ENCODE results near the gene KCNIP4.

KCNIP4 gene

DNA sequence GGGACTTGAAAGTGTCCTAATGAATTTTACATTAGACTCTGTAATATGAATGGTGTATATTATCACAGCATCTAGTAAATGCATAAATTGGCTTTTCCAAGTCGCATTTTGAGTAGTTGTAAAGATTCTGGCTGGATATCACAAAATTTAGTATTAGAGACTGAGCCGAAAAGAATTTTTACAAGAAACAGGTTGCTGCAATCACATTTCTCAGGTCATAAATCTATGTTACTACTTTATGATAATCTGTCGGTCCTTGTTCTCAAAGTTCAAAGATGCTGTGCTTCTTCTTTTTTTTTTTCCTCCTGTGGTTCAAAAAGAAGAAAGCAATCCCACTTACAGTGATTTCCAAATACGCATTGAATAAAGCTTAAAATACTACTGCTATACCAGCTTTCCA lies 253.4 kb downstream of the KCNIP4 start:
- DNase-seq (ENCODE audit: low read depth, low spot score): no peak

DNA sequence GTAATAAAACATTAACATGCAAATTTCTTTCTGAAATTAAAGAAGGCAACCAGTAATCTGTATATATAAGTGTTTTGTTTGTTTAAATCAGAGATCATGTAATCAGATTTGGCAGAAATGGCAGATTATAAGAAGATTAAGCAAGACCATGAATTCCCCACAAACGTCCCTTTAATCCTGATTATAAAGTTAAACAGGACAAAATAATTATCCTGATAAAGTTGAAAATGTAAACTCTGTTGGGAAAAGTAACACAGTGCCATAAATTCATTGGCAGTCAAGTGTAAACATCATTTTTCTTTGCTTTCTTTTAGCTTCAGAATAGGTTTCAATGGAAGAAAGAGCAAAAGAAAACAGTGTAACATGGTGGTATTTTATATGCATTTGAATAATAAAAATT lies 256.3 kb downstream of the KCNIP4 start:
- DNase-seq (ENCODE audit: low read depth, low spot score): no peak

DNA sequence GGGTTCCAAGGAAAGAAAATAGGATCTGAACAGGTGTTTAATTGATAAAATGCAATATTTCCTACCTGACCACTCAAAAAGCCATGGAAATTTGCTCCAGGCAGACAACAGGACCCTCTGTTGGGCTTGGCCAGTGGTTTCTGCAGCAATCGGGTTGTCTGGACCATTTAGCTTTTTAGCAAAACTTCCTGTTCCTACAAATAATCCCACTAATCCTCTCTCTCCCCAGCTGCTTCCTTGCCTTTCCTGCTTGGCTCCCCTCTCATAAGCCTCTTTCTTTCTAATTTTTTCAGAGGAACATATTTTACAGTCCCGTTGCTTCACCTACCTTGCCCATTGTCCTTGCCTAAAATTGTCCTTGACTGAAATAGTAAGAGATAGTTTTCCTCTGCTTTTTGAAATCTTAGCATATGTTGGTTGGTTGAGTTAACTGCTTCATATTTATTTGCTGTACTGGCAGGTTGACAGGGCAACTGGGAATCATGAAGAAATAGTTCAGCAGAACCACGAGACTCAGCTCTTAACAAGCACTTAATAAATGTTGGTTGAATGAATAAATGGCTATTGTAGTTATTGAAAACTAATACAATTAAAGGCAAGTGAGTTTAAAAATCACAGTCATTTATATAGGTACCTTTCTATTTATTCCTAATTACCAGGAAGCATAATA lies 259.8 kb downstream of the KCNIP4 start:
- no peak for DNase-seq (ENCODE audit: low read depth, low spot score)

DNA sequence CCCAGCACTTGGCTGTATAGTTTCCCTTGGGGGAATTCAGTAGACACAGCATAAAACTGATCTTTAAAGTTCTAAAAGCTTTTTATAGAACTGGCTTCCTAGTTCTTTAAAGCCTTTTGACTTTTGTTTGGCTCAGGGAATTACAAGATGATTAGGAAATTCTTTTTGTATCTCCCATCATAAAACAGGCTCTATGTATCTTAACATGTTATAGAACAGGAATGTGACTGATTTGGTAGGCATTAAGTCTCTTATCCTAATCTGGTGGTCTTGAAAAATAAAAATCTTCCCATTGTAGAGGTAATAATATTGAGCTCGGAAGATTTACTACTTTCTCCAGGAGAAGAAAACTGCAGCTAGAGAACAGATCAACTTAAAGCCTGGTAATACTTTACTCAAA lies 262.7 kb downstream of the KCNIP4 start:
- DNase-seq (ENCODE audit: low read depth, low spot score): no peak

DNA sequence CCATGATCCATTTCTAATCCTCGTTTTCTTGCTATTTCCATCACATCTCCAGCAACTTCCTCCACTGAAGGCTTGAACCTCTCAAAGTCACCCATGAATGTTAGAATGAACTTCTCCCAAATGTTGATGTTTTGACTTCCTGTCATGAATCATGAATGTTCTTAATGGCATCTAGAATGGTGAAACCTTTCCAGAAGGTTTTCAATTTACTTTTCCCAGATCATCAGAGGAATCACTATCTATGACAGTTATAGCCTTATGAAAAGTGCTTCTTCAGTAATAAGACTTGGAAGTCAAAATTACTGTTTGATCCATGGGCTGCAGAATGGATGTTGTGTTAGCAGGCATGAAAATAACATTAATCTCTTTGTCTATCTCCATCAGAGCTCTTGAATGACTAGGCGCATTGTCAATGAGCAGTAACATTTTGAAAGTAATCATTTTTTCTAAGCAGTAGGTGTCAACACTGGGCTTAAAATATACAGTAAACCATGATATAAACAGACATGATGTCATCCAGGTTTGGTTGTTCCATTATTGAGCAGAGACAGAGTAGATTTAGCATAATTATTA lies 268.2 kb downstream of the KCNIP4 start:
- DNase-seq (ENCODE audit: low read depth, low spot score): no peak

DNA sequence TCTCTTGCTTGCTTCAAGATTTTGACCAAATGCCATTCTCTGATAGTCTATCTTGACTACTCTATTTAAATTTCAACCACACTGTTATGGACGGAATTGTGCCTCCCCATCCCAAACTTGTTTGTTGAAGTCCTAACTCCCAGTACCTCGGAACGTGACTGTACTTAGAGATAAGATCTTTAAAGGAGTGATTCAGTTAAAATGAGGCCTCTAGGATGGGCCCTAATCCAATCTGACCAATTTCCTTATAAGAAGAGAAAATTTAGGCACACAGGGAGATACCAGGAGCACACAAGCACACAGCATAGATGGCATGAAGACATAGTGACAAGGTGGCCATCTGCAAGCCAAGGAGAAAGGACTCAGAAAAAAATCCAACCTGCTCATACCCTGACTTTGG lies 269.9 kb downstream of the KCNIP4 start:
- no peak for DNase-seq (ENCODE audit: low read depth, low spot score)

DNA sequence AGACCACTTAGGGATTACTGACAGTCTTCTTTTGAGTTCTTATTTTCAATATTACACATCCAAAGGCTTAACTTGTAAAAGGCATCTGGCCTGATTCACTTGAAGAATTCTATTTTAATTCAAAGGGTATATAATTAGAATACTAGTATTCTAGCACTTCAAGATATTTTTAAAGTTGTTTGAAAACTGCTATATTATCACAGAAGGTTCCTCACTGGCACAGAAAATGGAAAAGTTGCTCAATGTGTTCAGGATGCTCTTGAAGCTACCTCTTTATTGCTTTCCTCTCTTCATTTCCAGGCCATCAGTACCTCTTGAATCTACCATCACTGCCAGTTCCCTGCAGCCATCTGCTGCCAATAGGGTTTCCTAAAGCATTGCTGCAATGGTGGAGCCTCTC lies 271.4 kb downstream of the KCNIP4 start:
- DNase-seq (ENCODE audit: low read depth, low spot score): no peak

DNA sequence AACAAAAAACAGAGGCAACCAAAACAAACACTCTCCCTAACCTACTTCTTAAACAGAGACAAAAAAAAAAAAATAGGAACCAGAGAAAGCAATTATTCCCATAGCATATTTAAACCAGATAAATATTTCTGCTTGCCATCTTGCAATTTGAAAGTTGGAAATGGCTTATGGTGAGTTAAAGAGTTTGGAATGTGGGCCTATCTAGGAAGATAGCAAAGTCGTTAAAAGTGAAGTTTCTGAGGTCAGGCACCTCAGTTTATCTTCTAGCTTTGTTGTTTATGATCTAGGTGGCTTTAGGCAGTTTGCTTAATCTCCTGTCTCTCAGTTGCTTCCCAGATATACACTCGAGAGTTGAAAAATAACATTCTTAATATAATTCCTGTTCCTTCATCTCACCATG lies 284.2 kb downstream of the KCNIP4 start:
- no peak for DNase-seq (ENCODE audit: low read depth, low spot score)

DNA sequence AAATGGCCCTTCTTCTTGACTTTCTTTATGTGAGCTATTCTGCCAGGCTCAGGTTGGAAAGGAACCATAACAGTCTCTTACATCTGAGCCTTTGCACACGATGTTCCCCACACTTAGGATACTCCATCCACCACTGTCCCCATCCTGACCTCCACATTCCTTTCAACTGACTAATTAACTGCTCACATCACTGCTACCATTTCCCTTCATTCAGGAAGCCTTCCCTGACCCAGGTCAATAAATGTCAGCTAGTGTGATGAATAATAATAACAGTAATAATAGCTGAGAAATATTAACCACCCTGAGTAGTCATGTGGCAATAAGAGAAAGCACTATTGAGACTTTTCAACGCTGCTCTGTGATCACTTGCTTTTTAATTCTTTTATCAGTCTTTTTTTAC lies 291.7 kb downstream of the KCNIP4 start:
- DNase-seq (ENCODE audit: low read depth, low spot score): no peak

DNA sequence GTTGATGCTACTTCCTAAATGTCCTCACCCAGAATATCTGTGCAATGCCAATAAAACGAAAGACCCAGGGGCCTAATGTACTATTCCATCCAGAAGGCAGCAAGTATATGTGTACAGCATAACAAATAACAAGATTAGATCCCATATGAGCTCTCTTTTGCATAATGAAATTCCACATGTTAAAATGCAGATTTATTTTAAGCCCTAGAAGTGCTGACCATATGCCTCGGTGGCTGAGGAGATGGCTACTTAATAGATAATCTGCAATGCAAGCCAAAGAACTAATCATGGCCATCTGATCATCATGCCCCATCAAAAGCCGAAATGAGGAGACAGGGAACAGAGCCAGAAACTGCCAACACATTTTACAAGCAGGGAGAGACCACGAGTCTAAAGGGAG lies 293.5 kb downstream of the KCNIP4 start:
- no peak for DNase-seq (ENCODE audit: low read depth, low spot score)

DNA sequence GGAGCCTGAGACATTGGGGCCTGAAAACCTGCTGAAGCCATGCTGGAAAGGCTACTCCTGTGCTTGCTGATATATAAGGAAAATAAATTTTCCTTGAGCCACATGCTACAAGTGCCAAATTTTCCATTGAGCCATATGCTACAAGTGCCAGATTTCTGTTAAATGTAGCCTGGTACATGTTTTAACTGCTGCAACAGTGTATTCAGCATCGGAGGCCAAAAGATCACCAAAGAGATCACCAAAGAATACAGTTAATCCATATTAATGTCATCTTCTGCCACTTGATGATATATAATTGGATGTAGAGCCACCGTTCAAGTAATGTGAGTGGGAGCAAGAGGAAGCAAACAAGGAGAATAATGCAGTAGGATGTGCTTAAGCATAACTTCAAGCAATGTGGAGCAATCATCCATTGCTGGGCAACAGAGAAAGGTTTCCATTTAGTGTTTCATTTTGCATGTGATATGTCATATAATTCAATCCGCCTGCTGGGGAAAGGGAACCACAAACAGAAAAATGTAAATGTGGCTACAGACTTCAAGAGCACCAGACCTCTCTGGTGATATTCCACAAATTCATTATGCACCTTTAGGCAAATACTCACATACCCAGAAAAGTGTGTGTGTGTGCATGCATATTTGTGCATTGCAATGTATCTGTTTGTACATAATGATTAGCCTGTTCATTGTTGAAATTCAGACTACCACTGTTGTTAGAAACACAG lies 295.9 kb downstream of the KCNIP4 start:
- DNase-seq (ENCODE audit: low read depth, low spot score): no peak

DNA sequence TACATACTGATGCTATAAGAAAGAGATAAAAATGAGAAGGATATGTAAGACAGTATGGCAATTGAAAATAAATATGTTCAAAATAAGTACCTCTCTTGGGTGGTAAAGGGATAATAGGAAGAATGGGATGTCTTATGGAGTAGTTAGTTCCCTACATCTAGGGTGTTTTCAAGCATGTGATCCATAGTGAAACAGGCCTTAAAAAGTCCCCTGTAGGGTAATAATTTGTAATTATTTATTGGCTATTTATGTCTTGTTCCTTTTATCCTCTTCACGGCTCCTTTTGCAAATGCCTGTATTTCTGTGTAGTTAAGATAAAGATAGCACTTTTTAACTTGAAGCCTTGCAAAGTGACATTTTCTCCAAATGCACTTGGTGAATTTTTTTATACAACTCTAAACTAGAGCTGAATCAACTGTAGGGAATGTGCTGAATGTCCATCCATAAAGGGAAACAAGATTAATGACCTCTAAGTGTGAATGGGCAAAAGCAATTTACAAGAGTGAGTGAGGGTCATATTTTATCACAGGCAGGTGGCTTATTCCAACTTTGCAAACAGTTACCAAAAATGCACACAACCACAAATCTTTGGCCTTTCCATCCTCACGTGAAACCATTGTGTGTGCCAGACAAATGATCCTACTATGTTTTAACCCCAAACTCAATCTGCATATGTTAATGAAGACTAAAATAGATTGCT lies 299.0 kb downstream of the KCNIP4 start:
- DNase-seq (ENCODE audit: low read depth, low spot score): no peak

DNA sequence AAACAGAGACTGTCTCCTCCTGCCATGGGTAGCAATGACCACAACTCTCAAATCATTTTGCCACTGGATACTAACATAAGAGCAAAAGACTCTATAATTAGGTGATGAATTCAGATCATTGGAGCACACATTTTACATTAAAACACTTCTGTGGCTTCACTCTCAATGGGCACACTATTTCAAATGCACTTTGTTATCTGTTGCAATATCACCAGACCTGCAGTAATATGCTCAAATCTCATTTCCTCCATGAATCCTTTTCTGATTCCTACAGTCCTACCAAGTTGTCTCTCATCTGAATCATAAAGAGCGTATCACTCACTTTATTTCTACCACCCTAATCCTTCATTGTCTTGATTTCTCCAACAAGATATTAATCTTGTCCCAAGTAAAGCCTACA lies 302.8 kb downstream of the KCNIP4 start:
- no peak for DNase-seq (ENCODE audit: low read depth, low spot score)

DNA sequence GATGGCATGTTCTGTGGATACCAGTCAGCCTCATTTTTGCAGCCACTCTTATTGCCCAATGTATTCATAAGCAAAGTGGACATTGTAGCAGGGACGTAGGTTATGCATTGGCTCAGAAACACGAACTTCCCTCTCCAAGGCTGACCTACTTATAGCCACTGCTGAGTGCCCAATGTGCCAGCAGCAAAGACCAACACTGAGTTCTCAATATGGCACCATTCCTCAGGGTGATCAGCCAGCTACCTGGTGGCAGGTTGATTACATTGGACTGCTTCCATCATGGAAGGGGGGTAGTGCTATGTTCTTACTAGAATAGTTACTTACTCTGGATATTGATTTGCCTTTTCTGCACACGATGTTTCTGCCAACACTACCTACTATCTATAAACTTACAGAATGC lies 306.9 kb downstream of the KCNIP4 start:
- DNase-seq (ENCODE audit: low read depth, low spot score): no peak

DNA sequence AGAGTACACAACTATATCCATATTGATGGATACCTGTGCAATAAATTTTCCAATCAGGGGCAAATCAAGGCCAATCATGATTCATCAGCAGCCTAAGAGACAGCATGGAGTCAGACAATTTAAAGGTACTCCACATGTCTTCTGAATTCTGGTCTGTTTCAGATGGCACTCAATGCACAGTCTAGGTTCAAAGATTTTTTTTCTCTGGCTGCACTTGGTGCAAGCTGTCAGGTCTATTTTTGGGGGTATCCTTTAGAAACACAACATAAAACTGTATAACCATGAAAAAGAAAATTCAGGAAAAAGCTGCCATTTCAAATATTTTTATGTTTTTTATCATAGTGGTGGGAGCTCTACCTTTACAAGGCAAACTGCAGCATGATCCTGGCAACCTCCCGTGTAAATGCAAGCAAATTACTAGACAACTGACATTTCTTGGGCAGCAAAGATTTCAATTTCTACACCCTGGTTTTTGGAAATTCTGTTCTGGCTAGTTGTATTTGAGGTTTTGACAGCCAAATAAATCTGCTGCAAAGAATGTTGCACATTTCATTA lies 310.3 kb downstream of the KCNIP4 start:
- DNase-seq (ENCODE audit: low read depth, low spot score): no peak

DNA sequence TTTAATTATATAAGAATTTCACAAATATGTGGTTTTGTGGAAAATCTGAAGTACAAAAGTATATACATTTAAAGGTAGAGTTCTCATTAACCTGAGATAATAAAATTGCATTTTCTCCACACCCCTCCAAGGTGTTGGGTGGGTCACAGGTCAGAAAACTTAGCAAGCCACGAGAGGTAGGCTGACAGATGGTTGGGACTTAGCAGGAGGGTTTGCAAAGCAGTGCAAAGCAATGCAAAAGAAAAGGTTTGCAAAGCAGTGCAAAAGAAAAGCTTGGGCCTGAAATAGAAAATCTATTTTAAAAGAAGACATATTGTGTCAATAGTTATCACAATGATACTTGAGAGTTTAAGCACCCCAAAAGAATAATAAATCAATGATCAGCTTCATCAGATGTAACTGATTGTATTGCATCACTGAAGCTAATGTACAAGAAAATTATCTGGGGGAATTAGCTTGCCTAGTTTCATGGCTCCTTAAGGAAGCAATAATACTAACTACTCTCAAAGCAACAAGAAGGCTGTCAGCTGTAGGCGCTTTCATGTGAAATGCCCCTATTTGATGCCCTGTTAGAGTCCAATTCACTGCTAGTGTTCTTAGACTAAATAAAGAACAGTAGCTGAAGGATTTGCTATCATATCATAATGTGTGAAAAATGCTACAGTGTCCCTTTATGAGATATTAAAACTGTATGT lies 319.5 kb downstream of the KCNIP4 start:
- DNase-seq (ENCODE audit: low read depth, low spot score): no peak

DNA sequence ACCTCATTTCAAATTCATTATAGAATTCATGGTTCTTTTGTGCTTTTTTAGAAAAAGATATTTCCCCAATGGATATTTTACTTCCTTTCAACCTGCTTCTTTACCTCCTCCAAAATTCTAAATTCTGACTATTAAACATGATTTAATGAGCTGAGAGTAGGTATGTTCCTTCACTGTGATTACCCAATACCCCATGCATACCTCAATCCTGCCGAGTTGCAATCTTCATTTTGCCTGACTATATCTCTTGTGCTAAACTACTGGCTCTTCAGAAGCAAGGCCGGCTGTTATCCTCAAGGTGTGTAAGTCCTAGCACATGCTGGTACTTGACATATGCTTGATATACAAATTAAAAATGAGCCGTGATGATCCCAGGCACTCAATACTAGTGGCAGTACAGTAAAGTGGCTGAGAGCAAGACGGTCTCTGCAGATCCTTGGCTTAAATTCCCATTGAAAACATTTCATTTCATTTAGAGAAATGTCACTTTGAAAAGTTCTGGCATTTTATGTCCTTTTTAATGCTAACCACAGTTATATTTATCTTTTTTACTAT lies 320.4 kb downstream of the KCNIP4 start:
- no peak for DNase-seq (ENCODE audit: low read depth, low spot score)

DNA sequence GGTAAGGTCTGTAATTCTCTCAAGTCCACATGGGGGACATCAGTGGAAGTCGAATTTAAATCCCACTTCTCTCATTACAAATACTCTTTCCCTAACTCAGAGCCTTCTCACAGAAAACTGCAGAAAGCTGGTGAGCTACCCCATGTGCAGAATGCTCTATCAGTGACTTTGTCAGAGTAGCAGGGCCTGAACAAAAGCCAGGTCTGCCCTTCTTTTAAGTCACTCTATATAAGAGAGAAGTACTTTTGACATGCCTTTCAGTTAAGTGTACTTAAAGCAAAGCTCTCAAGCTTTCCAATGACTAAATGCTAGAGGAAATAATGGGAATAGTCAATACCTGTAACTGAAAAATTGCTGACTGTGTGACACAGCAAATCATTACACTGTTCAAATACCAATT lies 323.1 kb downstream of the KCNIP4 start:
- no peak for DNase-seq (ENCODE audit: low read depth, low spot score)

DNA sequence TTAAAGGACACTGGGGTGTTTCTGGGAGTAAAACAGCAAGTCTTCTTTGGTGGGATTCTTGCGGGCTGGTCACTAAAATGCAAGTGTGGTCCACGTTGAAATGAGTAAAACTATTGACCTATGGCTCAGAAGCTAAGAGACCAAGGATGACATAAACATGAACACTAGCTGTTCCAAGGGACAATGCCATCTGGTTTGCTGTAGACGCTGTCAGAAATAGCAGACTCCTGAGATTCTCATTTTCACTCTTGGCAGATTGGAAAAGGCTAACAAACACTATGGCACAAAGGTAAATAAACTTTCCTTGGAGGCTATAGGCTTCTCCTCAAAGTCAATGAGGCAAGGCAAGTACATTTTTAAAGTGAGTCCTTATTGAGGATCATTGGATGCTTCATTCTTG lies 343.6 kb downstream of the KCNIP4 start:
- no peak for DNase-seq (ENCODE audit: low read depth, low spot score)

DNA sequence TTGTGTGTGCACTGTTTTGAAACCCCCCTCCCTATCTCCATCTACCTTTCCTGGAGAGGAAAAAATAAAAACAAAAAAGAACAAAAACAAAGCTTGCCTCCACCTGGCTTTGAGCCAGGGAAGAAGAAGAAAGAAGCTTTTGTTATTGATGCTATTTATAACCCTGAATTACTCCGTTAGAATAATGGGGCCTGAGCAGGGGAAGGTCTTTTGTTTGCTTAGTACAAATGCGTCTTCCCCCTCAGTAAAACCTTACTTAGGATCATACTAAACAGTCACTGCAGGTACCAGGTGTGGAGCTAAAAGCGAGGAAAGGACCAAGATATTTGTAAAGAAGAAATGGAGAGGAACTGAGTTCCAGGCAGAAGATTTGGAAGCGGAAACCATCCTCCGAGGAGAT lies 352.1 kb downstream of the KCNIP4 start:
- DNase-seq (ENCODE audit: low read depth, low spot score): no peak

DNA sequence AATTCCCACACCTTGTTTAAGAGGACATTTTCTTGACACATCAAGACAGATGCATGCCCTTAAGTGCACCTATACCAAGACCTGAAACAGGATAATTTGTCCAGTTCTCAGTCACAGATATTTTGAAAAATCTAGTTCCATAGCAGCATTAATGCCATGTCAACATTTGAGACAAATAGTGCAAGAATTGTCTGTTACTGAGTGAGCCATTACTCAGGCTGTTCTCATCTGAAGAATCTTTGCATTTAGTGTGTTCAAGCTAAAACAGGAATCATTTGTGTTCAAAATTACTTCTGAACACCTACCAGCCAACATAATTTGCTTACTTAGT lies 354.9 kb downstream of the KCNIP4 start:
- no peak for DNase-seq (ENCODE audit: low read depth, low spot score)
